Vagina (tissue), 2 donors: ENCODE measurements around the gene ZNF783. TPM values are rescaled to one million over a fixed set of nuclear protein-coding genes. Genes with fewer than 3 reads are reported as not detected.

Source experiments
- DNase-seq, 2 donors: peaks; one replicate each; pipeline ENCODE4 v3.0.0-alpha.2; 2017; ENCODE audit errors: extremely low spot score in 2 of 2
- H3K27ac ChIP-seq: fragments of 200-600 bp; sonication (generic); one replicate; pipeline ENCODE4 v1.5.1; 2019
- H3K27me3 ChIP-seq: fragments of 200-600 bp; sonication (generic); one replicate; pipeline ENCODE4 v1.5.1; 2019
- H3K36me3 ChIP-seq, 2 donors: fragments of 200-600 bp; sonication (generic); one replicate each; pipeline ENCODE4 v1.5.1; 2017 to 2019
- H3K4me1 ChIP-seq: fragments of 200-600 bp; sonication (generic); one replicate; pipeline ENCODE4 v1.5.1; 2019
- H3K4me3 ChIP-seq, 2 donors: fragments of 200-600 bp; sonication (generic); 1 replicate in 1 of 2; 2 replicates in 1 of 2; pipeline ENCODE4 v1.5.1; 2016 to 2019
- H3K9me3 ChIP-seq: fragments of 200-600 bp; sonication (generic); one replicate; pipeline ENCODE4 v1.5.1; 2019
- POLR2A ChIP-seq, 2 donors: fragments of 450-650 bp; IDR thresholded peaks; one replicate each; pipeline ENCODE4 v1.6.1; 2017; ENCODE audit warnings: antibody characterized with exemption in 2 of 2, mild to moderate bottlenecking in 2 of 2, moderate library complexity in 2 of 2
- POLR2AphosphoS5 ChIP-seq, 2 donors: sonication (generic); formaldehyde crosslinking; IDR thresholded peaks; one replicate each; pipeline ENCODE4 v1.9.0; 2017; ENCODE audit warnings: antibody characterized with exemption in 2 of 2, mild to moderate bottlenecking in 2 of 2, low read depth in 1 of 2; ENCODE audit not compliant: insufficient read depth in 1 of 2
- intact Hi-C: fragments of 100-400 bp; cut with DNase I; formaldehyde crosslinking; loops from one replicate; pipeline ENCODE4 v1.15.1; 2023
- total RNA-seq: library from RNA; depleted of rRNA; stranded (reverse); fragments of >200 nt; gene quantifications from one replicate; pipeline ENCODE4 v1.2.3, GENCODE V29; 2016
- TF ChIP-seq, protein P1 (sequence below), 3 experiments: fragments of 450-650 bp in 2 of 3; fragments of 200-600 bp in 1 of 3; sonication (generic) in 1 of 3; IDR thresholded peaks; one replicate each; pipeline ENCODE4 v1.5.1; 2017 to 2019; ENCODE audit warnings: antibody characterized with exemption in 3 of 3, mild to moderate bottlenecking in 2 of 3, moderate library complexity in 2 of 3

Gene ZNF783
- total RNA-seq, 1 donor from 2014 or later: 13.8 TPM

DNA sequence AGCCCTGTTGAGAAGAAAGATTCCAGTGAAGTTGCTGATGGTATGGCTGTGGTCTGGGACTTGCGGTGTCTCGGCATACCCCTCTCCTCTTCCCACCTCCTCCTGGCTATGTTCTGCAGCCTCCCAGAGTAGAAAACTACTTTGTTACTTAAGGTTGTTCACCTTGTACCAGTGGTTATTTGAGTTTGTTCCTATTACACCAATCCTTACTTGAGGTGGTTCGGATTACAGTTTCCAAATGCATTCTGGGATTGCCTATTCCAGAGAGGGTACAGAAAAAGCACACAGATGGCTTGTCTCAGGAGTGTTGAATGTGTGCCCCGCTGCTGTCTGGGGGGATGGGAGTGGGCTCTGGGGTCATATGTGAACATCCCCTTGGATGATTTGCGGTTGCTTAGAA lies 6.8 kb upstream of the ZNF783 start:
- TF ChIP-seq POLR2AphosphoS5 (IDR thresholded peaks at IDR 0.05; ENCODE audit: insufficient read depth in 1 of 2, low read depth in 1 of 2) (no peak), POLR2A (IDR thresholded peaks at IDR 0.05) (no peak)
- TF ChIP-seq, protein P1, sequence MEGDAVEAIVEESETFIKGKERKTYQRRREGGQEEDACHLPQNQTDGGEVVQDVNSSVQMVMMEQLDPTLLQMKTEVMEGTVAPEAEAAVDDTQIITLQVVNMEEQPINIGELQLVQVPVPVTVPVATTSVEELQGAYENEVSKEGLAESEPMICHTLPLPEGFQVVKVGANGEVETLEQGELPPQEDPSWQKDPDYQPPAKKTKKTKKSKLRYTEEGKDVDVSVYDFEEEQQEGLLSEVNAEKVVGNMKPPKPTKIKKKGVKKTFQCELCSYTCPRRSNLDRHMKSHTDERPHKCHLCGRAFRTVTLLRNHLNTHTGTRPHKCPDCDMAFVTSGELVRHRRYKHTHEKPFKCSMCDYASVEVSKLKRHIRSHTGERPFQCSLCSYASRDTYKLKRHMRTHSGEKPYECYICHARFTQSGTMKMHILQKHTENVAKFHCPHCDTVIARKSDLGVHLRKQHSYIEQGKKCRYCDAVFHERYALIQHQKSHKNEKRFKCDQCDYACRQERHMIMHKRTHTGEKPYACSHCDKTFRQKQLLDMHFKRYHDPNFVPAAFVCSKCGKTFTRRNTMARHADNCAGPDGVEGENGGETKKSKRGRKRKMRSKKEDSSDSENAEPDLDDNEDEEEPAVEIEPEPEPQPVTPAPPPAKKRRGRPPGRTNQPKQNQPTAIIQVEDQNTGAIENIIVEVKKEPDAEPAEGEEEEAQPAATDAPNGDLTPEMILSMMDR (IDR thresholded peaks at IDR 0.05): no peak
- H3K4me3 ChIP-seq: no peak overlapping the region
- intact Hi-C loops: no loop called here
- peaks cover 6 to 40% of the 10 kb centered on the region in 2 donors for H3K36me3 ChIP-seq
- no peaks in the 10 kb centered on the region for H3K27me3 ChIP-seq
- no peaks in the 10 kb centered on the region for H3K9me3 ChIP-seq
- DNase-seq: no peak
- no peak overlapping the region for H3K27ac ChIP-seq
- H3K4me1 ChIP-seq: no peaks in the 10 kb centered on the region

DNA sequence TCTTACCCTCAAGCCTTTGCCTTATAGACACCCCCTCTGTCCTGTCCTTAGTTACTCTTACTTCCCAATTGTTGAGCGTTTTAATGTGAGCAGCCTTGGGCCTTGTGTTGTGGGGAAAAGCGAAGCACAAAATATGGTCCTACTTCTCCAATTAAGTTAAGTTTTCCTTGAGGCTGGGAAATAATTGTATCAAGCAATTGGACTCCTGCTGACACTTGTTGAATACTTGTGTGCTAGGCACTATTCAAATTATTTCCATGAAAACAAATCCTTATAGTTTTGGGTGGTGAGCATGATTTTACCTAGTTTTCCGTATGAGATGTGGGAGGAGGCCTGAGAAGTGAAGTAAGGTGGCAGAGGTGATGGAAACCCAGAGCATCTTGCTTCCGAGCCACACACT lies 5.4 kb upstream of the ZNF783 start:
- H3K4me1 ChIP-seq: no peaks in the 10 kb centered on the region
- H3K9me3 ChIP-seq: no peaks in the 10 kb centered on the region
- intact Hi-C loops: no loop called here
- H3K27ac ChIP-seq: no peak overlapping the region
- H3K27me3 ChIP-seq: no peaks in the 10 kb centered on the region
- H3K36me3 ChIP-seq: peaks cover 6 to 28% of the 10 kb centered on the region in 2 donors
- no peak overlapping the region for H3K4me3 ChIP-seq
- TF ChIP-seq POLR2AphosphoS5 (IDR thresholded peaks at IDR 0.05; ENCODE audit: insufficient read depth in 1 of 2, low read depth in 1 of 2): no peak
- no peak for TF ChIP-seq POLR2A (IDR thresholded peaks at IDR 0.05)
- TF ChIP-seq, protein P1 (IDR thresholded peaks at IDR 0.05): no peak
- no peak for DNase-seq

DNA sequence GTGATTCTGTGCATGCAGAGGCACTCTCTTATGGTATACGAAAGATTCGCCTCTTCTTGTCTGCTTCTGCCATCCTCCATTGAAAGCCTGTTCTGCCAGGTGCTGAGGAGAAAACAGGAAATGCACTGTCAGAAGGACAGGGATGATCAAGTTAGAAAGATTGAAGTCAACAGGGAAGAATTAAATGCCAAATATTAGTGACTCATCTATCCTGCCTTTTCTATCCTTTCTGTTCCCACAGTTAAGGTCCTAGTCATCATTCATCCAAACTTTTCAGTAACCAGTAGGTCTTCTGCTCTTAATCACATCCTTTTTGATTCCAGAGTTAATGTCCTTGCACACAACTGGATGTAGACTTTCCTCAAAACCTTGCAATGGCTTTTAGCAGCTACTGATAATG lies 4.8 kb upstream of the ZNF783 start:
- H3K36me3 ChIP-seq: peaks cover 6 to 22% of the 10 kb centered on the region in 2 donors
- TF ChIP-seq POLR2AphosphoS5 (IDR thresholded peaks at IDR 0.05; ENCODE audit: insufficient read depth in 1 of 2, low read depth in 1 of 2) (peak in 1 of 2 donors; percentile 26), POLR2A (IDR thresholded peaks at IDR 0.05) (no peak)
- TF ChIP-seq, protein P1 (IDR thresholded peaks at IDR 0.05): no peak
- H3K4me3 ChIP-seq: no peak overlapping the region
- H3K27ac ChIP-seq: no peak overlapping the region
- intact Hi-C loops: no loop called here
- H3K9me3 ChIP-seq: no peaks in the 10 kb centered on the region
- no peak for DNase-seq
- no peaks in the 10 kb centered on the region for H3K4me1 ChIP-seq
- no peaks in the 10 kb centered on the region for H3K27me3 ChIP-seq

DNA sequence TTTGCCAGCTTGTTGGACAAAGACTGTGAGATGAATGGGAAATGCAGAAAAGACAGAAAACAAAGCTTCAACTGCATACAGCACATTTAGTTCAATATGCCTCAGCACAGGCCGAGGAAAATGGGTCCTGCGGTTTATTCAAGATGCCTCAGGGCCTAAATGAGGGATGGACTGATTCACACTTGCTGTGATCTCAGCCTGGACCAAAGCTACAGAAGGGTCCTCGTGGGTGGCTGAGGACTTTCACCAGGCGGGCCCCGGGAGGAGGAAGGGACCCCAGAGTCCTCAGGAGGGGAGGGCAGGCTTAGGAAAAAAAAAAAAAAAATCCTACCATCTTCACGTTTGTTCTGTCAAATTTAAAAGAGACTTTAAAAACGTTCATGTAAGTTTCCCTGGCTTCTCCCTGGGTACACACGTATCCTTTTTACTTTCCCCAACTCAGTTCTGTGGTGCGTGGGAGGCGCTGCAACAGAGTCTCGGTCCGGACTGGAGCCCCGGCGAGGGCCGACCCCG lies 624 bp upstream of the ZNF783 start:
- intact Hi-C loops: no loop called here
- peaks cover 0 to 7% of the 10 kb centered on the region in 2 donors for H3K36me3 ChIP-seq
- TF ChIP-seq, protein P1 (IDR thresholded peaks at IDR 0.05): no peak
- no peak for TF ChIP-seq POLR2AphosphoS5 (IDR thresholded peaks at IDR 0.05; ENCODE audit: insufficient read depth in 1 of 2, low read depth in 1 of 2)
- no peak for TF ChIP-seq POLR2A (IDR thresholded peaks at IDR 0.05)
- peaks cover 20% of the 10 kb centered on the region for H3K4me1 ChIP-seq
- peak overlapping the region; percentile 61 to 73 for H3K4me3 ChIP-seq
- H3K27me3 ChIP-seq: no peaks in the 10 kb centered on the region
- peak overlapping the region; percentile 90 for H3K27ac ChIP-seq
- H3K9me3 ChIP-seq: no peaks in the 10 kb centered on the region
- DNase-seq: no peak

DNA sequence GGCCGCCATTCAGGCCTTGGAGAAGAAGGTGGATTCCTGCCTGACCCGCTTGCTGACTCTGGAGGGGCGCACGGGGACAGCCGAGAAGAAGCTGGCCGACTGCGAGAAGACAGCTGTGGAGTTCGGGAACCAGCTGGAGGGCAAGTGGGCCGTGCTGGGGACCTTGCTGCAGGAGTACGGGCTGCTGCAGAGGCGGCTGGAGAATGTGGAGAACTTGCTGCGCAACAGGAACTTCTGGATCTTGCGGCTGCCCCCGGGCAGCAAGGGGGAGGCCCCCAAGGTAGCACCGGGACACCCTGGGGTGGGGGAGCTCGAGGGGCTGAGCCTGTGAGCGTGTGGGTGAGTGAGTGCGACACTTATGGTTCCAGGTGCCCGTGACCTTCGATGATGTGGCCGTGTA lies 4.5 kb downstream of the ZNF783 start:
- Histone ChIP-seq H3K27ac (no peak overlapping the region), H3K9me3 (no peaks in the 10 kb centered on the region), H3K36me3 (peaks cover 0 to 38% of the 10 kb centered on the region in 2 donors), H3K27me3 (no peaks in the 10 kb centered on the region), H3K4me3 (no peak overlapping the region), H3K4me1 (peaks cover 20% of the 10 kb centered on the region)
- DNase-seq: no peak
- no peak for TF ChIP-seq POLR2AphosphoS5 (IDR thresholded peaks at IDR 0.05; ENCODE audit: insufficient read depth in 1 of 2, low read depth in 1 of 2)
- no peak for TF ChIP-seq POLR2A (IDR thresholded peaks at IDR 0.05)
- TF ChIP-seq, protein P1 (IDR thresholded peaks at IDR 0.05): no peak
- intact Hi-C loops: no loop called here
